ENCODE data around the gene SLC24A3.

The SLC24A3 gene

DNA sequence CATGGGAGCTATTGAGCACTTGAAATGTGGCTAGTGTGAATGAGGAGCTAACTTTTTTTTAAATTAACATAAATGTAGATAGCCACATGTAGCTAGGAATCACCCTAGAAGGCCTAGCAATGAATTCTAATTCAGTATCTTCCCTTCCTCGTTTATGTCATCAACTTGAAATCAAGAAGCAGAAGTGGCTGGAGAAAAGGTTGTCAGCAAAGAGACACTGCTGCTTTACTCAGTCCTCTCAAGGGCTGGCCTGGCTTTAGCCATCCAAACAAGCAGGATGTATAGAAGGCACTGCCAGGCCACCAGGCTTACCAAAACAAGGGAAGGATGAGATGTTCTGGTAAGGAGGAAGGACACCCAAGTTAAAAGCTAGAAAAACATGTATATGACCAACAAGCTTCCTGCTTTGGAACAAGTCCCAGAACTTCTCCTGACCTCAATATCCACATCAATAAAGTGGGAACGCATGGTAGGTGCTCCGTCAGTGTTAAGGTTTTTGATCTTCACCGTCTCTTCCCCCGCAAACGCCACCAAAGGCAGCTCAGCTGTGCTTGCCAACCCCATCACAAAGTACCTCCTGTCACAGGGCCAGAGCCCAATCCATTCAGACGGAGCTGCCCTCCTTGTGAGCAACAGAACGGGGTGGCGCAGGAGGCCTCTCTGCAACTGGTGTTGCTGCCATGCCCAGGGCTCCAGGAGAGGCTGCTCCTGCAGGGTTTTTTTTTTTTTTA, 309.8 kb downstream of the SLC24A3 start:
- no peaks in the 10 kb centered on the region for H3K36me3 Mint-ChIP-seq
- no peaks in the 10 kb centered on the region for H3K9me3 Mint-ChIP-seq
- DNase-seq (ENCODE audit: low spot score in 2 of 2) = no peak
- peaks cover 6% of the 10 kb centered on the region for H3K27me3 Mint-ChIP-seq
- H3K4me3 Mint-ChIP-seq = no peak overlapping the region
- no peak overlapping the region for H3K27ac Mint-ChIP-seq
- no peaks in the 10 kb centered on the region for H3K4me1 Mint-ChIP-seq
- ATAC-seq (ENCODE audit: low read depth) = no peak

DNA sequence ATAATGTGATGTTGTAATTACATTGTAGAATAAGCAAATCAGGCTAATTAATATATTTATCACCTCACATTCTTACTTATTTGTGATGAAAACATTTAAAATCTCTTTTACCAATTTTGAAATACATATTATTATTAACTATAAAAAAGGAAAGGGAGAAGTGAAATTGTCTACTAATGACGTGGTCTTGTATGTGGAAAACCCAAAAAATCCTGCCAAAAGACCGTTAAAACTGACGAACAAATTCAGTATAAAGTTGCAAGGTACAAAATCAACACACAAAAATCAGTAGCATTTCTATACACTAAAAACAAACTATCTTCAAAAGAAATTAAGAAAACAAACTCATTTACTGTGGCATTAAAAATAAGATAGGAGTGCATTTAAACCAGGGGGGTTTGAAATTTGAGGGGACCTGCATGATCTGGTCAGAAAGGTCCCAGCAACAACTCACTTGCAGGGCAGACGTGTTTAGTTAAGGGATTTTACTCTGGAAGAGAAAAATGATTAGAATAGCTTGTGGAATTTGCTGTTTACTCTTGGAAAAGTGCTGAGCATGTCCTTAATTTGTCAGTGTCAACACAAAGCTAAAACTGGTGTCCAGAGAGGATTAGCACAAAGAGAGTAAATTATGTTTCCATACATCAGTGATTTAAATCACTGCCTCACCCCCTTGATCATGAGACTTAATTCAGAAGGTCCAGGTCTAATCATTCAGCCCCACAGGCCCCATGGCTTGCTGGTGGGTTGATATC, 310.6 kb downstream of the SLC24A3 start:
- H3K9me3 Mint-ChIP-seq = no peaks in the 10 kb centered on the region
- peaks cover 6% of the 10 kb centered on the region for H3K27me3 Mint-ChIP-seq

GRCh38 chr20:19524691-19525090, 312.2 kb downstream of the SLC24A3 start:
- DNase-seq (ENCODE audit: low spot score in 2 of 2) = no peak
- H3K27ac Mint-ChIP-seq = no peak overlapping the region
- no peak for ATAC-seq (ENCODE audit: low read depth)
- no peak overlapping the region for H3K4me3 Mint-ChIP-seq
- no peaks in the 10 kb centered on the region for H3K36me3 Mint-ChIP-seq
- no peaks in the 10 kb centered on the region for H3K4me1 Mint-ChIP-seq
- peaks cover 8% of the 10 kb centered on the region for H3K27me3 Mint-ChIP-seq
- H3K9me3 Mint-ChIP-seq = no peaks in the 10 kb centered on the region

More for the DNA sequence above, 310.6 kb downstream of the SLC24A3 start:
- Mint-ChIP-seq H3K4me3 (no peak overlapping the region), H3K27ac (no peak overlapping the region), H3K4me1 (no peaks in the 10 kb centered on the region), H3K36me3 (no peaks in the 10 kb centered on the region)
- no peak for ATAC-seq (ENCODE audit: low read depth)
- no peak for DNase-seq (ENCODE audit: low spot score in 2 of 2)

GRCh38 chr20:19527509-19527908, 315.1 kb downstream of the SLC24A3 start:
- Mint-ChIP-seq H3K27ac (no peak overlapping the region), H3K4me3 (no peak overlapping the region), H3K4me1 (no peaks in the 10 kb centered on the region), H3K27me3 (peaks cover 9% of the 10 kb centered on the region), H3K36me3 (no peaks in the 10 kb centered on the region), H3K9me3 (no peaks in the 10 kb centered on the region)
- ATAC-seq (ENCODE audit: low read depth) (no peak), DNase-seq (ENCODE audit: low spot score in 2 of 2) (no peak)

DNA sequence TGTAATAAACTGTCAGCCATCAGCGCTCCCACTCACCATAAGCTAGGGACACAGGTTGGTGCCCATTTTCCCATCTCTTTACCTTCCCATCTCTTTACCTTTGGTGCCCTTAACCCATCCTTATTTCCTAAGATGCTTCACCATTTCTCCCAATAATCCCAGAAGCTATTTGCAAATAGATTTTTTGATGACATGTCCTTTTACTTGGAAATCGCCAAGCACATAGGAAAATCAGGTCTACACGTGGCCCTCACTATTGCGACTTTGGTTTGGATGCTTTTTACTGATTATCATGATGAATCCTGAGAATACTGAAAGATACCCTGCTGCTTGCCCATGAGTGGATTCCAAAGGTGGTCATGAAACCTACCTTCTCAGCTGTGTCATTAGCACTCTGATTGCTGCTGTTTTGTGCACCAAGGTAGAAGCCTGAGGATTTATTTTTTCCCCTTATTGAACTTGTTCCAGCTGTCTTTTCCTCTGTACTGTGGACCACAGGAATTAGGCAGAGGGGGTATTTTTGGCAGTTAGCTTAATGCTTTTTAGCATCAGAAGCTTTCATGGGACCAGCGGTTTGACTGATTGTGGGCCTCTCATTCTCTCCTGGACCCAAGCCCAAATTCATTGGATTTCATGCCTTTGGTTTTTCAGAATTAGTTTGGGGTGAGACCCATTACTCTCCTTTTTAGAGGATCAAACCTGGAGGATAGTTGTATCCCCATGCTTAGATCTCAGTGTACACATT, 316.0 kb downstream of the SLC24A3 start:
- peaks cover 9% of the 10 kb centered on the region for H3K27me3 Mint-ChIP-seq
- no peaks in the 10 kb centered on the region for H3K4me1 Mint-ChIP-seq
- H3K36me3 Mint-ChIP-seq = no peaks in the 10 kb centered on the region
- H3K4me3 Mint-ChIP-seq = no peak overlapping the region
- H3K9me3 Mint-ChIP-seq = no peaks in the 10 kb centered on the region
- DNase-seq (ENCODE audit: low spot score in 2 of 2) = no peak
- no peak for ATAC-seq (ENCODE audit: low read depth)
- no peak overlapping the region for H3K27ac Mint-ChIP-seq

DNA sequence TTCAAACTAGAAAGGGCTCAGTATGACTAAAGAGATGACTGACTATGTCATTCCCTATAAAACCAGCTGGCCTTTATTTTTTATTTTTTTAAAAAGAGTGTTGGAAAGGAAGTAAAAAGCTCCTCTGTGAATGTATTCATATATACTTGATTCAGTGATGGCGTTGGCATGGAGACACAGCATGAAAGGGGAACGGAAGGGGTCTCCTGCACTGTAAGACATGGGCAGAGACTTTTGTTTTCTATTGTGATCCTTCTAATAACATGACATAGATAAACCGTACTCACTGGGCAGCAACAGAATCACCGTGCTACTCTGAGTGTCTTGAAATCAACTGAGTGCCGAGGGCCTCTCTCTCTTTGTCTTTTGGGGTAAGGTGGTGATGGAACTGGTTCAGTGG, 317.6 kb downstream of the SLC24A3 start:
- no peaks in the 10 kb centered on the region for H3K9me3 Mint-ChIP-seq
- H3K36me3 Mint-ChIP-seq = no peaks in the 10 kb centered on the region
- H3K4me3 Mint-ChIP-seq = no peak overlapping the region
- DNase-seq (ENCODE audit: low spot score in 2 of 2) (no peak), ATAC-seq (ENCODE audit: low read depth) (no peak)
- no peak overlapping the region for H3K27ac Mint-ChIP-seq
- peaks cover 7% of the 10 kb centered on the region for H3K27me3 Mint-ChIP-seq
- H3K4me1 Mint-ChIP-seq = no peaks in the 10 kb centered on the region

- peaks cover 1% of the 10 kb centered on the region for H3K9me3 Mint-ChIP-seq
- no peak overlapping the region for H3K4me3 Mint-ChIP-seq
- no peaks in the 10 kb centered on the region for H3K4me1 Mint-ChIP-seq
- no peak overlapping the region for H3K27ac Mint-ChIP-seq
- H3K36me3 Mint-ChIP-seq = no peaks in the 10 kb centered on the region
- ATAC-seq (ENCODE audit: low read depth) (no peak), DNase-seq (ENCODE audit: low spot score in 2 of 2) (no peak)
- peaks cover 7% of the 10 kb centered on the region for H3K27me3 Mint-ChIP-seq
Measured at GRCh38 chr20:19531446-19531845, 319.0 kb downstream of the SLC24A3 start.

- Mint-ChIP-seq H3K27me3 (peaks cover 2% of the 10 kb centered on the region), H3K4me1 (no peaks in the 10 kb centered on the region), H3K9me3 (peaks cover 1% of the 10 kb centered on the region), H3K36me3 (no peaks in the 10 kb centered on the region), H3K27ac (no peak overlapping the region), H3K4me3 (no peak overlapping the region)
- no peak for DNase-seq (ENCODE audit: low spot score in 2 of 2)
- ATAC-seq (ENCODE audit: low read depth) = no peak
Measured at GRCh38 chr20:19538556-19538955, 326.1 kb downstream of the SLC24A3 start.

- DNase-seq (ENCODE audit: low spot score in 2 of 2) (no peak), ATAC-seq (ENCODE audit: low read depth) (no peak)
- Mint-ChIP-seq H3K4me1 (no peaks in the 10 kb centered on the region), H3K36me3 (no peaks in the 10 kb centered on the region), H3K27me3 (peaks cover 2% of the 10 kb centered on the region), H3K4me3 (no peak overlapping the region), H3K27ac (no peak overlapping the region), H3K9me3 (peaks cover 1% of the 10 kb centered on the region)
Measured at GRCh38 chr20:19539191-19539590, 326.7 kb downstream of the SLC24A3 start.

GRCh38 chr20:19540392-19540791, 327.9 kb downstream of the SLC24A3 start:
- Mint-ChIP-seq H3K4me1 (no peaks in the 10 kb centered on the region), H3K36me3 (no peaks in the 10 kb centered on the region), H3K27ac (no peak overlapping the region), H3K4me3 (no peak overlapping the region), H3K9me3 (peaks cover 1% of the 10 kb centered on the region), H3K27me3 (peaks cover 2% of the 10 kb centered on the region)
- ATAC-seq (ENCODE audit: low read depth) = no peak
- no peak for DNase-seq (ENCODE audit: low spot score in 2 of 2)

DNA sequence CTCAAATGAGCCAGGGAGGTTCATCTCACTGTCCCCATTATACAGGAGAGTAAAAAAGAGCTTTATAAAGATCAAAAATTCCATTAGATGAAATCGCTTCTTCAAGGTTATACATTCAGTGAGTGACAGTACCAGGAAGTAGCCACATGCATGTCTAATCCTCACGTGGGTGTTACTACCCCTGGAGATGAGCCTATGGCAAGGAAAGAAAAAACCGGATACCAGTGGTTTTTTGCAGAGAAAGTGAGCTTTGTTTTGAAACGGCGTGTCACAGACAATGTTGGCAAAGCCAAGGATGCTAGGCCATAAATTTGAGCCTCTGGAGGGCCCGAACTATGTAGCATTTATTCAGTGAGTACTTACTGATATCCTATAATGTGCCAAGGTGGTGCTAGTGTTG, 330.7 kb downstream of the SLC24A3 start:
- Mint-ChIP-seq H3K4me3 (no peak overlapping the region), H3K27ac (no peak overlapping the region), H3K9me3 (no peaks in the 10 kb centered on the region), H3K36me3 (no peaks in the 10 kb centered on the region), H3K4me1 (no peaks in the 10 kb centered on the region), H3K27me3 (peaks cover 3% of the 10 kb centered on the region)
- ATAC-seq (ENCODE audit: low read depth) (no peak), DNase-seq (ENCODE audit: low spot score in 2 of 2) (no peak)

DNA sequence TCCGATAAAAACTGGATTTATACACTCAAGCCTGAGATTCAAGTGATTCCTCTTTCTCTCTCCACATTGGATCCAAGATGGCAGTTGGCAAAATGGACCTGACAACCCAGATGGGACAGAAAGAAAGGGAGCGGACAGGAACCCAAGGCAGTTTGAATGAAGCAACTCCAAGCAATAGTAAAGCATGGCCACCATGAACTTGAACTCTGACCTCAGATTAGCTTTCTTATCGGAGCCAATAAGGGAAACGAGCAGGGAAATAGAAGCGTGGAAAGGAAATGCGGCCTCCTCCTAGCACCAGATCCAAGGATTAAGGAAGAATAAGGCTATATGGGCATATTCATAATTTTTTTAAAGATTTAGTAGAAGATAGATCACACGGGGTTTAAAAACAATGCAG, 332.2 kb downstream of the SLC24A3 start:
- Mint-ChIP-seq H3K9me3 (no peaks in the 10 kb centered on the region), H3K4me3 (no peak overlapping the region), H3K36me3 (no peaks in the 10 kb centered on the region), H3K27ac (no peak overlapping the region), H3K27me3 (peaks cover 3% of the 10 kb centered on the region), H3K4me1 (no peaks in the 10 kb centered on the region)
- no peak for ATAC-seq (ENCODE audit: low read depth)
- no peak for DNase-seq (ENCODE audit: low spot score in 2 of 2)

DNA sequence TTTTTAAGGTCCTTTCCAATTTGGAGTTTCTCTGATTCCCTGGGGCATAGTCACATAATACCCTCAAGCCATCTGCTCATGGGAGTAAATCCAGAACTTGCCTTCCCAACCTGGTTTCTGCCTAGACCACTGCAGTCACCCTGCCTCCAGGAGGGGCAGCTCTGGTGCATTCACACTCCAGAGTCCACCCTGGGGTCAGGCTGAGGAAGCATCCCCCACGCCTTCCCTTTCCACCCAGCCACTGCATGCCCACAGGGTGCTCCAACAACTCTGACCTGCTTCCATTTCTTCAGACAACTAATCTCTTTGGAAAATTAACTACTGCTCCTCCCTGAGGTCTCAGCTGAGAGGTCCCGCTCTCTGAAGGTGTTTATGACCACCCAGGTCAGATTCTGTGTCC, 334.2 kb downstream of the SLC24A3 start:
- H3K36me3 Mint-ChIP-seq = no peaks in the 10 kb centered on the region
- H3K27ac Mint-ChIP-seq = no peak overlapping the region
- no peak for DNase-seq (ENCODE audit: low spot score in 2 of 2)
- H3K4me3 Mint-ChIP-seq = no peak overlapping the region
- ATAC-seq (ENCODE audit: low read depth) = no peak
- no peaks in the 10 kb centered on the region for H3K9me3 Mint-ChIP-seq
- no peaks in the 10 kb centered on the region for H3K4me1 Mint-ChIP-seq
- H3K27me3 Mint-ChIP-seq = peaks cover 3% of the 10 kb centered on the region

DNA sequence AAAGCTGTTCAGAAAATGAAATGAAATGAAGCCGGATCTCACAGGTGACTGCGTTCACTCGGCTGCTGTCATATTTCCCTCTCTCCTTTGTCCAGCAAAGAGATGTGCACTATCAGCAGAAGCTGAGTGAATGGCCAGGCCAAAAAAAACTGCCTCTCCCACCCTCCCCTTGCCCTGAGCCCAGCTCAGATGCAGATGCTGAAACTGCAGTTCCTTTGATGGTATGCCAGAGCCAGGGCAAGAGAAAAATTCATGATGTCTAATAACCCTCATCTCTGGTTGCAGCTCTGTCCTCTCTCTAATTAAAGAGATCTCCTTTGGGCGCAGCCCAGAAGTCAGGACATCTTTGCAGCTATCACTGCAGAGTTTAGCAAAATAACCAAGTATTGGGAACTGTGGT, 335.1 kb downstream of the SLC24A3 start:
- H3K4me1 Mint-ChIP-seq = no peaks in the 10 kb centered on the region
- no peaks in the 10 kb centered on the region for H3K9me3 Mint-ChIP-seq
- DNase-seq (ENCODE audit: low spot score in 2 of 2) (no peak), ATAC-seq (ENCODE audit: low read depth) (no peak)
- H3K27me3 Mint-ChIP-seq = peaks cover 3% of the 10 kb centered on the region
- H3K4me3 Mint-ChIP-seq = no peak overlapping the region
- no peak overlapping the region for H3K27ac Mint-ChIP-seq
- no peaks in the 10 kb centered on the region for H3K36me3 Mint-ChIP-seq
